GM12801 (cell line): ENCODE data around the gene SF3B4.

ENCODE experiments used
- TF ChIP-seq, protein P1 (sequence below): IDR thresholded peaks from one replicate; pipeline ENCODE4 v1.5.1; 2011; ENCODE audit warnings: control low read depth; ENCODE audit not compliant: insufficient read length; ENCODE audit errors: extremely low read depth

SF3B4 gene

GRCh38 chr1:149923626-149924025, 4.0 kb downstream of the SF3B4 start:
- TF ChIP-seq, protein P1, sequence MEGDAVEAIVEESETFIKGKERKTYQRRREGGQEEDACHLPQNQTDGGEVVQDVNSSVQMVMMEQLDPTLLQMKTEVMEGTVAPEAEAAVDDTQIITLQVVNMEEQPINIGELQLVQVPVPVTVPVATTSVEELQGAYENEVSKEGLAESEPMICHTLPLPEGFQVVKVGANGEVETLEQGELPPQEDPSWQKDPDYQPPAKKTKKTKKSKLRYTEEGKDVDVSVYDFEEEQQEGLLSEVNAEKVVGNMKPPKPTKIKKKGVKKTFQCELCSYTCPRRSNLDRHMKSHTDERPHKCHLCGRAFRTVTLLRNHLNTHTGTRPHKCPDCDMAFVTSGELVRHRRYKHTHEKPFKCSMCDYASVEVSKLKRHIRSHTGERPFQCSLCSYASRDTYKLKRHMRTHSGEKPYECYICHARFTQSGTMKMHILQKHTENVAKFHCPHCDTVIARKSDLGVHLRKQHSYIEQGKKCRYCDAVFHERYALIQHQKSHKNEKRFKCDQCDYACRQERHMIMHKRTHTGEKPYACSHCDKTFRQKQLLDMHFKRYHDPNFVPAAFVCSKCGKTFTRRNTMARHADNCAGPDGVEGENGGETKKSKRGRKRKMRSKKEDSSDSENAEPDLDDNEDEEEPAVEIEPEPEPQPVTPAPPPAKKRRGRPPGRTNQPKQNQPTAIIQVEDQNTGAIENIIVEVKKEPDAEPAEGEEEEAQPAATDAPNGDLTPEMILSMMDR = no peak

DNA sequence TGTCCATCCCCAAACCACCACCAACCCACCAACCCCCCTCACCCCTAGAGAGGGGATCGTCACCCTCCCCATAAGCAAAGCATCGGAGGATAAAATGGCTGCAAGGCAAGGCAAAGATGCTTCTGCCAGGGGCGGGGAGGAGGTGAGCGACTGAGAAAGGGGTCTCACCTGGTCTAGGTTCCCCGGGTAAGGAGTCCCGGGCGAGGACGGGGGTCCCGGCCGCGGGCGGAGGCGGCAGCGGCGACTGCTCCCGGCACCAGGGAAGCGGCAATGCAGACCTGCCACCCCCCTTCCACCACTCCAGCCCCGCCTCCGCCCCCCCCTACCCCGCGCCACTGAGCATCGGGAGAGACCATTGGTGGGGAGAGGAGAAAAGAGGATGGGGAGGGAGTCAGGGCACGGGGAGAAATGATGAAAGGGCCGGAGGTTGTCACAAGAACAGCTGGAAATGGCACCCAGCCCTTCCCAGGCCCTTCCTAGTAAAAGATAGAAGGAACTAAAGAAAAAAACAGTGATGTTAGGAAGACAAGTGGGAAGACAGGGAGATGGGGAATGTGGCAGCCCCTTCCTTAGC, 9.9 kb downstream of the SF3B4 start, which contains the start of gene SV2A:
SV2A (minus strand) TSS at position 274 of the 574 bp plus-strand sequence. CDS start 4,004 bp downstream, outside the sequence.
- TF ChIP-seq, protein P1 = no peak

GRCh38 chr1:149916898-149917252, 10.7 kb downstream of the SF3B4 start:
- TF ChIP-seq, protein P1 = no peak

GRCh38 chr1:149916193-149916897, 11.3 kb downstream of the SF3B4 start:
- TF ChIP-seq, protein P1 = no peak

GRCh38 chr1:149915429-149916192, 12.0 kb downstream of the SF3B4 start:
- TF ChIP-seq, protein P1 = no peak

DNA sequence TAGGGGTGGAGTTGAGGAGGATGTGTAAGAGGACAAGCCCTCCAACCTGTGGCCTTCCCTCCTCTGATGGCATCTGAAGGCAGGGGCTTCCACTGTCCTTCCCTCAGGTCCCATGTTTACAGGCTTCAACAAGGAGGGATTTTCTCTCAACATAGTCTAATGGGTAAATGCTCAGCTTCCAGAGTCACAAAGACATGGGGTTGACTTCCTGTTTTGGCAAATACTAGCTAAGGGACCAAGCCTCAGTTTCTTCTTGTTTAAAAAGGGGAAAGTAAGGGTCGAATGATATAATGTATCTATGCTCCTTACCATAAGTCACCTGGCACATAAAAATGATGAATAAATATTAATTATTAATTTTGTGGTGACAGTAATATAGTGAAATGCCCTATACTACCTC, 13.1 kb downstream of the SF3B4 start:
- TF ChIP-seq, protein P1 = no peak

GRCh38 chr1:149906570-149907075, 21.0 kb downstream of the SF3B4 start:
- TF ChIP-seq, protein P1 = no peak
